GM12892 (cell line): ENCODE measurements around the gene AOPEP.

Source experiments
- POLR2A ChIP-seq: IDR thresholded peaks from 2 replicates; pipeline ENCODE4 v1.6.1; 2011; ENCODE audit warnings: low read depth, low read length, control low read depth
- POLR2AphosphoS5 ChIP-seq: IDR thresholded peaks from 2 replicates; pipeline ENCODE4 v1.6.1; 2011; ENCODE audit warnings: low read depth, low read length, control low read depth

- TF ChIP-seq POLR2A (no peak), POLR2AphosphoS5 (no peak)
Observed at GRCh38 chr9:94926431-94926800, 199.9 kb downstream of the AOPEP start.
